HG02678 (cell line): ENCODE data around the gene APOM.

Source experiments
- ATAC-seq: cut with Tn5 transposase; IDR thresholded peaks from one replicate; pipeline ENCODE4 v1.9.1; 2021; ENCODE audit warnings: mild to moderate bottlenecking, moderate library complexity; ENCODE audit not compliant: unreplicated experiment

The APOM gene

GRCh38 chr6:31657406-31658157 lies 1.9 kb downstream of the APOM start:
- ATAC-seq: no peak

GRCh38 chr6:31658158-31658688 lies 2.5 kb downstream of the APOM start:
- ATAC-seq: no peak

GRCh38 chr6:31658983-31659648 lies 3.4 kb downstream of the APOM start:
- no peak for ATAC-seq

DNA sequence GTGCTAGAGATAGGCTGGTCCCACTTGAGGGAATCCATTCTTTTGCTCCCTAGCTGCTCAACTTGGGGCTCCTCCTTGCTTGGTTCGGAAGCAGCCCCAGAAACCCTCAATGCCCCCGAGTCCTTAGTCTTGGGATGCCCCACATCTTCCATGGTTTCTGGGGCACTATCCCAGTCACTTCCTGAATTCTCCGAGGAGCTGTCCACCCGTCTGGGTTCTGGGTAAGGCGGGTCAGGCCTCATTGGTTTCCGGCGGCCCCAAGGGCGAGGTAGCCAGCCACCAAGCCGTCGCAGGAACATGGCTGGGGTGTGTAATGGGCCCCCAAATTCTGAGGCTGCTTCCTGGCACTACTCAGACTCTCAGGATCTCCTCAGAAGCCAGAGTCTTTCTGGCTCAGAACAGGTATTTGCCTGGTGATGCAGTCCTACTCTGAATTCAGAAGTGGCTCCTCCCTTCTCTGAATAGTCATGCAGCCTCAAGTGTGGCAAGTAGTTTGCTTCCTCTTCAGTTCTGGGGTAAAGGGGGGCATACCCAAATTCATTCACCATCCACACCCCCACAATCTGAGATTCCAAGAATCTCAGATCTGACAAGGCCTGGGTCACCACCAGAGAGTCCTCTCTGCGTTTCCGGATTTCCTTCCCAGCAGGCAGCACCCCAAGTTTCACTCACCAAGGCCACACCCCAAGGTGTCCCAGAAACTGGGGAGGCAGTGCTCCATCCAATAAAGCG lies 4.1 kb downstream of the APOM start:
- no peak for ATAC-seq

GRCh38 chr6:31660381-31661261 lies 4.9 kb downstream of the APOM start, which contains the start of gene C6orf47:
TSS of gene C6orf47 (minus strand) at chr6:31660778. CDS start at chr6:31659947, 831 bp downstream.
- ATAC-seq: peak; percentile 61

- no peak for ATAC-seq
These were observed 5.8 kb downstream of the APOM start for GRCh38 chr6:31661262-31662123.

DNA sequence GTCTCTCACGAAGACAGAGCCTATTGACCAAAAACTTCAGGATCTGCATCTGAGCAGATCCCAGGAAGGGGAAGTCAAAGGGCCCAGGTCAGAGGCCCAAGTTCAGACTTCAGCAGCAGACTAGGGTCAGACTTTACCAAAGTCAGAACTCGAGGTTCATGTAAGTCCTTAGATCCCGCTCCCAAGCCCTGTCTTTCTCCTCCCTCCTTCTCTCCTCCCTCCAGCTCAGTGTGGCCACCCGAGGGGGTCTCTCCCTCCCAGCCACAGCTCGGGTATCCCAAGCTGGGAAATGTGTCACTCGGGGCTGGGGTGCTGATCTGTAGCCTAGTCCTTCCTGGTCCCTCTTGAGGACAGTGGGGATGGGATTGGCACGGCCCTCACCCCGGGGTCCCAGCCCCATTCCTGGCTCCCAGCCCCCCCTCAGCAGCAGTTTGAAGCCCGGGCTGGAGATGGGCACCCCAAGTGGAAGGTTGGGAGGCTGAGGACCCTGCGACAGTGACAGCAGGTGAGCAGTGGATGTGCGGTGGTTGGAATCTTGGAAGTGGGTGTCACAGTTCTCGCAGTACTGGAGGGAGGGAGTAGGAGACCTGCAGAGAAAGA lies 6.5 kb downstream of the APOM start:
- no peak for ATAC-seq

GRCh38 chr6:31663126-31663960 lies 7.6 kb downstream of the APOM start:
- ATAC-seq: no peak

- ATAC-seq: no peak
These were observed 8.5 kb downstream of the APOM start for GRCh38 chr6:31663961-31664789.

DNA sequence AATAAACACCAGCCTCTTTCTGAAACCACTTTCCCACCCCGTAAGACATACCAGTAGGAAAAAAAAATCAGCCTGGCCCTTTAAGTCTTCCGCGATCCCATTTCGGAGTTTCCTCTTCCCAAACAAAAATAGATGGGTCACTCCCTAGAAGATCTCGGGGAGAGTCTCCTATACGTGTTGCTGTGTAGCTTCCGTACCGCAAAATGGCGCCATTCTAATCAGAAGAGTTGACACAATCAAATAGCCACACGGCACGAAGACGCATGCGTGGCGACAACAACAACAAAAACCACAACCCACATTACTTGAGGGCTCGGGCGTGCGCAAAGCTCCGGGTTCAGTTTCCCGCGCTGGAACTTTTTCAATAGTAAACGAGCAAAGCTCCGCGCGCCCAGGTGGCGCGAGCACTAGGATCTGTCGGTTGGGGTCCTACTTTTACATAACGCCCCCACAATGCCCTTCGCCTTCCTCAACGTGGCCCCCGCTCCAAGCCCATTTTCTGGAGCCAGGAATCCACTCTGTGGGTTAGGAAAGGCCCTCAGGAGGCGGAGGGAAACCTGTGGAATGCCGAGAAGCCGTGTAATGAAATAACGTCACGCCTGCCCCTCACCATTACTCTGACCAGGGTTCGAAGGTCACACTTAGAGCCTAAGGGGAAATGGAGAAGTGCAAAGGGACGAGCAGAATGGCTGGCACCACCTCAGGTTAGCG lies 9.3 kb downstream of the APOM start, which contains the start of gene GPANK1:
TSS of gene GPANK1 (minus strand) at position 208 of the 711 bp plus-strand sequence. CDS start 519 bp downstream, outside the sequence.
- ATAC-seq: no peak

GRCh38 chr6:31665501-31666336 lies 10.0 kb downstream of the APOM start, which contains the start of gene CSNK2B:
TSS of gene CSNK2B (plus strand) at chr6:31666080. CDS start at chr6:31666832, 752 bp downstream.
- peak; percentile 78 for ATAC-seq

- ATAC-seq: no peak
These were observed 10.8 kb downstream of the APOM start for GRCh38 chr6:31666337-31666965.

DNA sequence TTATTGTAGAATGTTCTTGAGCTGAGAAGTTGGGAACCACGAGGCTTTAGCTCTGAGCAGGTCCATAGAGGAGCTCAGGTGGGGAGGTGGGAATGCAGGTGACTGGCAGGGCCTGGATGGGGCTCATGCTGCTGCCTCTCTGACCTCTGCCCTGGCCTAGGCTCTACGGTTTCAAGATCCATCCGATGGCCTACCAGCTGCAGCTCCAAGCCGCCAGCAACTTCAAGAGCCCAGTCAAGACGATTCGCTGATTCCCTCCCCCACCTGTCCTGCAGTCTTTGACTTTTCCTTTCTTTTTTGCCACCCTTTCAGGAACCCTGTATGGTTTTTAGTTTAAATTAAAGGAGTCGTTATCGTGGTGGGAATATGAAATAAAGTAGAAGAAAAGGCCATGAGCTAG lies 14.0 kb downstream of the APOM start, which contains the start of gene LY6G5B:
TSS of gene LY6G5B (plus strand) at position 301 of the 400 bp plus-strand sequence. CDS start 975 bp downstream, outside the sequence.
- no peak for ATAC-seq

DNA sequence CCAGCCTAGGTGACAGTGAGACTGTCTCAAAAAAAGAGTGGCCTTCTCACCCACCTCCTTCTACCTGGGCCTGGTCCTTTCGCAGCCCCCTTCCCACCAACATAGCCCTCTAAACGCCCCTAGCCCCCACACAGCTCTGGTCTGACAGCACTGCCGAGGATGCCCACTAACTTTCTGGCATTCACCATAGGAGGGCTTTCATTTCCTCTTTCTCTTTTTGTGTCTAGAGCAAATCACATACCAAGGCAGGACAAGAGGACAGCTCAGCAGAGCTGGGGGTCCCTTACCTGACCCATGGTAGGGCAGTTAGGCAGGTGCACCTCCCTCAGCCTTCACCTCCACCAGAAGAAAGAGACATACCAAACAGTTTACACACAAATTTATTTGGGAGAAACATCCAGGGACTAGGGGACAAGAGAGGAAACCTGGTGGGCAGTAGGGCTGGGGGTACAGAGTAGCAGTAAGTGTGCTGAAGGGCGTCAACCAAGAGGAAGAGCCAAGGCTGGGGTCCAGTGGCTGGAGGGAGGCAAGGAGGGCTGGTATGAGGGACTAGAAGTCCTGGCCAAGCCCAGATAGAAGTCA lies 20.7 kb downstream of the APOM start:
- no peak for ATAC-seq

- ATAC-seq: no peak
These were observed 21.2 kb downstream of the APOM start for GRCh38 chr6:31676904-31677303.
